SK-N-SH treated with all-trans-retinoic acid at 6 μM for 48 hours (cell line): ENCODE data around the gene CNKSR2.

Source experiments
- ATAC-seq: fragments of 200-7000 bp; cut with Tn5 transposase; 3 replicates; pipeline ENCODE4 v1.9.1; 2020; ENCODE audit warnings: mild to moderate bottlenecking, moderate library complexity
- BACH2 ChIP-seq: fragments of 250-450 bp; sonication (Bioruptor Pico); IDR thresholded peaks from 2 replicates; pipeline ENCODE4 v1.9.0; 2021; ENCODE audit warnings: mild to moderate bottlenecking, borderline replicate concordance
- CREB5 ChIP-seq: fragments of 250-450 bp; sonication (Bioruptor Pico); IDR thresholded peaks from 2 replicates; pipeline ENCODE4 v1.5.1; 2020; ENCODE audit warnings: low read depth, mild to moderate bottlenecking, moderate library complexity
- CSDC2 ChIP-seq: fragments of 250-450 bp; sonication (Bioruptor Pico); IDR thresholded peaks from 2 replicates; pipeline ENCODE4 v1.5.0; 2020; ENCODE audit warnings: mild to moderate bottlenecking, moderate library complexity
- ESRRG ChIP-seq: fragments of 250-450 bp; sonication (Bioruptor Pico); IDR thresholded peaks from 2 replicates; pipeline ENCODE4 v1.6.1; 2021; ENCODE audit warnings: mild to moderate bottlenecking
- GLIS3 ChIP-seq: fragments of 250-450 bp; sonication (Bioruptor Pico); IDR thresholded peaks from 2 replicates; pipeline ENCODE4 v1.5.0; 2020; ENCODE audit warnings: mild to moderate bottlenecking, moderate library complexity
- ISL1 ChIP-seq: fragments of 250-450 bp; sonication (Bioruptor Pico); IDR thresholded peaks from 2 replicates; pipeline ENCODE4 v2.1.2; 2022; ENCODE audit warnings: mild to moderate bottlenecking, moderate library complexity
- OSR1 ChIP-seq: fragments of 250-450 bp; sonication (Bioruptor Pico); IDR thresholded peaks from 2 replicates; pipeline ENCODE4 v1.8.0; 2022; ENCODE audit warnings: moderate library complexity, mild to moderate bottlenecking, inconsistent platforms
- PPARA ChIP-seq: fragments of 250-450 bp; sonication (Bioruptor Pico); IDR thresholded peaks from 2 replicates; pipeline ENCODE4 v1.5.0; 2020; ENCODE audit warnings: mild to moderate bottlenecking, borderline replicate concordance
- RARB ChIP-seq: fragments of 250-450 bp; sonication (Bioruptor Pico); IDR thresholded peaks from 2 replicates; pipeline ENCODE4 v1.8.0; 2021; ENCODE audit warnings: mild to moderate bottlenecking, moderate library complexity
- SNAI2 ChIP-seq: fragments of 250-450 bp; sonication (Bioruptor Pico); IDR thresholded peaks from 2 replicates; pipeline ENCODE4 v1.5.0; 2020; ENCODE audit warnings: mild to moderate bottlenecking, moderate library complexity
- TCF4 ChIP-seq: fragments of 250-450 bp; sonication (Bioruptor Pico); IDR thresholded peaks from 2 replicates; pipeline ENCODE4 v1.8.0; 2021; ENCODE audit warnings: mild to moderate bottlenecking, moderate library complexity, borderline replicate concordance
- TOX ChIP-seq: fragments of 250-450 bp; sonication (Bioruptor Pico); IDR thresholded peaks from 2 replicates; pipeline ENCODE4 v1.8.0; 2021; ENCODE audit warnings: mild to moderate bottlenecking, moderate library complexity, borderline replicate concordance
- ZC3H10 ChIP-seq: fragments of 250-450 bp; sonication (Bioruptor Pico); IDR thresholded peaks from 2 replicates; pipeline ENCODE4 v1.5.1; 2021; ENCODE audit warnings: mild to moderate bottlenecking, moderate library complexity
- ZFP3 ChIP-seq: fragments of 250-450 bp; sonication (Bioruptor Pico); IDR thresholded peaks from 2 replicates; pipeline ENCODE4 v1.5.0; 2020; ENCODE audit warnings: mild to moderate bottlenecking, moderate library complexity
- ZNF565 ChIP-seq: fragments of 450-650 bp; formaldehyde crosslinking; conservative IDR thresholded peaks from 2 replicates; pipeline ENCODE4 v1.5.0; 2020; ENCODE audit warnings: low read depth, mild to moderate bottlenecking, moderate library complexity
- ZNF70 ChIP-seq: fragments of 450-650 bp; formaldehyde crosslinking; IDR thresholded peaks from 2 replicates; pipeline ENCODE4 v1.5.0; 2020; ENCODE audit warnings: mild to moderate bottlenecking, moderate library complexity
- ZNF8 ChIP-seq: fragments of 450-650 bp; formaldehyde crosslinking; IDR thresholded peaks from 2 replicates; pipeline ENCODE4 v1.5.0; 2020; ENCODE audit warnings: mild to moderate bottlenecking, moderate library complexity
- TF ChIP-seq, protein P1 (sequence below): fragments of 250-450 bp; sonication (Bioruptor Pico); IDR thresholded peaks from 2 replicates; pipeline ENCODE4 v1.5.0; 2020; ENCODE audit warnings: mild to moderate bottlenecking, moderate library complexity
- TF ChIP-seq, protein P2 (sequence below): fragments of 250-450 bp; sonication (Bioruptor Pico); IDR thresholded peaks from 2 replicates; pipeline ENCODE4 v1.8.0; 2021; ENCODE audit warnings: low read depth, mild to moderate bottlenecking, moderate library complexity, borderline replicate concordance
- TF ChIP-seq, protein P3 (sequence below): fragments of 250-450 bp; sonication (Bioruptor Pico); IDR thresholded peaks from 2 replicates; pipeline ENCODE4 v1.5.1; 2021; ENCODE audit warnings: mild to moderate bottlenecking, moderate library complexity
- TF ChIP-seq, protein P4 (sequence below): fragments of 250-450 bp; sonication (Bioruptor Pico); IDR thresholded peaks from 2 replicates; pipeline ENCODE4 v1.8.0; 2020; ENCODE audit warnings: mild to moderate bottlenecking, moderate library complexity, borderline replicate concordance

Gene CNKSR2

DNA sequence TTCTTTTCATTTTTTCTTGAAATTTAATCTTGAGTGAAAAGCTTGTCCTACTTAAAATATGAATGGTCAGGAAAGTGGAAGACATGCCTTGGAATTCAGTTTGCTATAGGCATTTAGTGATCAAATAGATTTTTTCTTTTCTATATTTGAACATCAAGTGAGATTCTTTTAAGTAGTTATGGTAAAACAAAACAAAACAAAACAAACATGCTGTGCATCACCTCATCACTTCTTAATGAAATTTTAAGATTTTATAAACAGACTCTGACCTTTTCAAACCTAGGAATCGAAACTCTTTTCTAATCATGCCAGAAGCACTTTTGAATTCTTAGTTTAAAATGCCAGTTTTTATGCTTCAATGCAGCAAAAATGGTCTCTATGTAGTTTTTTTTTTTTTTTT is 62.8 kb downstream of the CNKSR2 start:
- TF ChIP-seq CREB5 (CRISPR knock-in tag) (no peak), BACH2 (no peak), ZC3H10 (CRISPR knock-in tag) (no peak), OSR1 (CRISPR knock-in tag) (no peak), ISL1 (CRISPR knock-in tag) (no peak), TOX (no peak), CSDC2 (CRISPR knock-in tag) (no peak), ZNF565 (CRISPR knock-in tag) (no peak), ZNF70 (no peak)
- TF ChIP-seq, protein P1, sequence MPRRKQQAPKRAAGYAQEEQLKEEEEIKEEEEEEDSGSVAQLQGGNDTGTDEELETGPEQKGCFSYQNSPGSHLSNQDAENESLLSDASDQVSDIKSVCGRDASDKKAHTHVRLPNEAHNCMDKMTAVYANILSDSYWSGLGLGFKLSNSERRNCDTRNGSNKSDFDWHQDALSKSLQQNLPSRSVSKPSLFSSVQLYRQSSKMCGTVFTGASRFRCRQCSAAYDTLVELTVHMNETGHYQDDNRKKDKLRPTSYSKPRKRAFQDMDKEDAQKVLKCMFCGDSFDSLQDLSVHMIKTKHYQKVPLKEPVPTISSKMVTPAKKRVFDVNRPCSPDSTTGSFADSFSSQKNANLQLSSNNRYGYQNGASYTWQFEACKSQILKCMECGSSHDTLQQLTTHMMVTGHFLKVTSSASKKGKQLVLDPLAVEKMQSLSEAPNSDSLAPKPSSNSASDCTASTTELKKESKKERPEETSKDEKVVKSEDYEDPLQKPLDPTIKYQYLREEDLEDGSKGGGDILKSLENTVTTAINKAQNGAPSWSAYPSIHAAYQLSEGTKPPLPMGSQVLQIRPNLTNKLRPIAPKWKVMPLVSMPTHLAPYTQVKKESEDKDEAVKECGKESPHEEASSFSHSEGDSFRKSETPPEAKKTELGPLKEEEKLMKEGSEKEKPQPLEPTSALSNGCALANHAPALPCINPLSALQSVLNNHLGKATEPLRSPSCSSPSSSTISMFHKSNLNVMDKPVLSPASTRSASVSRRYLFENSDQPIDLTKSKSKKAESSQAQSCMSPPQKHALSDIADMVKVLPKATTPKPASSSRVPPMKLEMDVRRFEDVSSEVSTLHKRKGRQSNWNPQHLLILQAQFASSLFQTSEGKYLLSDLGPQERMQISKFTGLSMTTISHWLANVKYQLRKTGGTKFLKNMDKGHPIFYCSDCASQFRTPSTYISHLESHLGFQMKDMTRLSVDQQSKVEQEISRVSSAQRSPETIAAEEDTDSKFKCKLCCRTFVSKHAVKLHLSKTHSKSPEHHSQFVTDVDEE (CRISPR knock-in tag) = no peak
- TF ChIP-seq, protein P2, sequence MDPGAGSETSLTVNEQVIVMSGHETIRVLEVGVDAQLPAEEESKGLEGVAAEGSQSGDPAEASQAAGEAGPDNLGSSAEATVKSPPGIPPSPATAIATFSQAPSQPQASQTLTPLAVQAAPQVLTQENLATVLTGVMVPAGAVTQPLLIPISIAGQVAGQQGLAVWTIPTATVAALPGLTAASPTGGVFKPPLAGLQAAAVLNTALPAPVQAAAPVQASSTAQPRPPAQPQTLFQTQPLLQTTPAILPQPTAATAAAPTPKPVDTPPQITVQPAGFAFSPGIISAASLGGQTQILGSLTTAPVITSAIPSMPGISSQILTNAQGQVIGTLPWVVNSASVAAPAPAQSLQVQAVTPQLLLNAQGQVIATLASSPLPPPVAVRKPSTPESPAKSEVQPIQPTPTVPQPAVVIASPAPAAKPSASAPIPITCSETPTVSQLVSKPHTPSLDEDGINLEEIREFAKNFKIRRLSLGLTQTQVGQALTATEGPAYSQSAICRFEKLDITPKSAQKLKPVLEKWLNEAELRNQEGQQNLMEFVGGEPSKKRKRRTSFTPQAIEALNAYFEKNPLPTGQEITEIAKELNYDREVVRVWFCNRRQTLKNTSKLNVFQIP (CRISPR knock-in tag) = no peak
- TF ChIP-seq, protein P3, sequence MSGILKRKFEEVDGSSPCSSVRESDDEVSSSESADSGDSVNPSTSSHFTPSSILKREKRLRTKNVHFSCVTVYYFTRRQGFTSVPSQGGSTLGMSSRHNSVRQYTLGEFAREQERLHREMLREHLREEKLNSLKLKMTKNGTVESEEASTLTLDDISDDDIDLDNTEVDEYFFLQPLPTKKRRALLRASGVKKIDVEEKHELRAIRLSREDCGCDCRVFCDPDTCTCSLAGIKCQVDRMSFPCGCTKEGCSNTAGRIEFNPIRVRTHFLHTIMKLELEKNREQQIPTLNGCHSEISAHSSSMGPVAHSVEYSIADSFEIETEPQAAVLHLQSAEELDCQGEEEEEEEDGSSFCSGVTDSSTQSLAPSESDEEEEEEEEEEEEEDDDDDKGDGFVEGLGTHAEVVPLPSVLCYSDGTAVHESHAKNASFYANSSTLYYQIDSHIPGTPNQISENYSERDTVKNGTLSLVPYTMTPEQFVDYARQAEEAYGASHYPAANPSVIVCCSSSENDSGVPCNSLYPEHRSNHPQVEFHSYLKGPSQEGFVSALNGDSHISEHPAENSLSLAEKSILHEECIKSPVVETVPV (CRISPR knock-in tag) = no peak
- TF ChIP-seq, protein P4, sequence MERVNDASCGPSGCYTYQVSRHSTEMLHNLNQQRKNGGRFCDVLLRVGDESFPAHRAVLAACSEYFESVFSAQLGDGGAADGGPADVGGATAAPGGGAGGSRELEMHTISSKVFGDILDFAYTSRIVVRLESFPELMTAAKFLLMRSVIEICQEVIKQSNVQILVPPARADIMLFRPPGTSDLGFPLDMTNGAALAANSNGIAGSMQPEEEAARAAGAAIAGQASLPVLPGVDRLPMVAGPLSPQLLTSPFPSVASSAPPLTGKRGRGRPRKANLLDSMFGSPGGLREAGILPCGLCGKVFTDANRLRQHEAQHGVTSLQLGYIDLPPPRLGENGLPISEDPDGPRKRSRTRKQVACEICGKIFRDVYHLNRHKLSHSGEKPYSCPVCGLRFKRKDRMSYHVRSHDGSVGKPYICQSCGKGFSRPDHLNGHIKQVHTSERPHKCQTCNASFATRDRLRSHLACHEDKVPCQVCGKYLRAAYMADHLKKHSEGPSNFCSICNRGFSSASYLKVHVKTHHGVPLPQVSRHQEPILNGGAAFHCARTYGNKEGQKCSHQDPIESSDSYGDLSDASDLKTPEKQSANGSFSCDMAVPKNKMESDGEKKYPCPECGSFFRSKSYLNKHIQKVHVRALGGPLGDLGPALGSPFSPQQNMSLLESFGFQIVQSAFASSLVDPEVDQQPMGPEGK = no peak
- ATAC-seq = no peak

- ATAC-seq = no peak
- TF ChIP-seq SNAI2 = no peak
- TF ChIP-seq PPARA (CRISPR knock-in tag) = no peak
- no peak for TF ChIP-seq ZNF70
- TF ChIP-seq TOX = no peak
- TF ChIP-seq ZNF565 (CRISPR knock-in tag) = no peak
- TF ChIP-seq ESRRG (CRISPR knock-in tag) = no peak
- TF ChIP-seq GLIS3 (CRISPR knock-in tag) = no peak
- TF ChIP-seq, protein P3 (CRISPR knock-in tag) = no peak
- TF ChIP-seq, protein P4 = no peak
- TF ChIP-seq ISL1 (CRISPR knock-in tag) = no peak
- TF ChIP-seq CREB5 (CRISPR knock-in tag) = no peak
- TF ChIP-seq, protein P2 (CRISPR knock-in tag) = no peak
- no peak for TF ChIP-seq RARB (CRISPR knock-in tag)
- no peak for TF ChIP-seq ZFP3 (CRISPR knock-in tag)
- no peak for TF ChIP-seq CSDC2 (CRISPR knock-in tag)
- TF ChIP-seq ZNF8 (CRISPR knock-in tag) = no peak
- no peak for TF ChIP-seq TCF4 (CRISPR knock-in tag)
These were observed 64.6 kb downstream of the CNKSR2 start for GRCh38 chrX:21438792-21439191.
